Panc1 (cell line): Measurements from ENCODE around the gene SFMBT1. TPM values are rescaled to one million over a fixed set of nuclear protein-coding genes. Genes with fewer than 3 reads are reported as not detected.

ENCODE experiments used
- ATAC-seq: fragments of 200-7000 bp; cut with Tn5 transposase; 2 replicates; pipeline ENCODE4 v1.9.1; 2020; ENCODE audit warnings: mild to moderate bottlenecking, moderate library complexity
- BruUV-seq: library from RNA; stranded (reverse); fragments of 400-500 nt; replicated peaks from 2 replicates; lab custom pipeline; 2021; lab: Mats Ljungman, UMichigan
- CTCF ChIA-PET: fragments of 300-600 bp; sonication (Branson Sonifier 250); formaldehyde crosslinking; loops from one replicate; lab custom pipeline; 2022; ENCODE audit warnings: antibody characterized with exemption; lab: Charles Lee
- POLR2A ChIA-PET: fragments of 300-600 bp; sonication (Branson Sonifier 250); formaldehyde crosslinking; loops from one replicate; lab custom pipeline; 2022; ENCODE audit warnings: antibody characterized with exemption; lab: Charles Lee
- DNase-seq: peaks from one replicate; pipeline ENCODE4 v3.0.0-alpha.2; 2010; ENCODE audit warnings: low read depth, low spot score
- H3K27ac ChIP-seq: 2 replicates; pipeline ENCODE4 v1.5.1; 2011; ENCODE audit warnings: mild to moderate bottlenecking, low read length, inconsistent platforms
- H3K27me3 ChIP-seq: fragments of 200-500 bp; sonication (Bioruptor generic); 2 replicates; pipeline ENCODE4 v1.6.0; 2014; ENCODE audit warnings: low read length, inconsistent platforms; ENCODE audit not compliant: control insufficient read depth, insufficient read depth
- H3K36me3 ChIP-seq: fragments of 200-500 bp; sonication (Bioruptor generic); 2 replicates; pipeline ENCODE4 v1.5.1; 2014; ENCODE audit warnings: inconsistent platforms, mild to moderate bottlenecking, low read length, moderate library complexity; ENCODE audit not compliant: control insufficient read depth, insufficient read depth
- H3K4me1 ChIP-seq: 2 replicates; pipeline ENCODE4 v1.5.1; 2011; ENCODE audit warnings: inconsistent platforms, mild to moderate bottlenecking, low read length, moderate library complexity; ENCODE audit not compliant: control insufficient read depth, insufficient read depth
- H3K4me3 ChIP-seq, 2 experiments: 2 replicates each; pipeline ENCODE4 v1.5.1; 2011 to 2012; ENCODE audit warnings: low read depth in 2 of 2, low read length in 2 of 2, mild to moderate bottlenecking in 2 of 2, inconsistent platforms in 1 of 2, moderate library complexity in 1 of 2
- H3K9me3 ChIP-seq: fragments of 200-500 bp; sonication (Bioruptor generic); 2 replicates; pipeline ENCODE4 v1.5.1; 2014; ENCODE audit warnings: low read depth, mild to moderate bottlenecking, inconsistent platforms, low read length, moderate library complexity; ENCODE audit not compliant: control insufficient read depth, insufficient read depth
- POLR2AphosphoS5 ChIP-seq: IDR thresholded peaks from 2 replicates; pipeline ENCODE4 v1.6.1; 2012; ENCODE audit warnings: mild to moderate bottlenecking, low read depth, low read length, moderate library complexity
- SIN3A ChIP-seq: IDR thresholded peaks from 2 replicates; pipeline ENCODE4 v1.6.1; 2012; ENCODE audit warnings: low read depth, mild to moderate bottlenecking, low read length, moderate library complexity, borderline replicate concordance; ENCODE audit not compliant: insufficient read depth
- TCF7L2 ChIP-seq: IDR thresholded peaks from 2 replicates; pipeline ENCODE4 v1.6.1; 2011; ENCODE audit warnings: mild to moderate bottlenecking, low read depth, low read length, inconsistent platforms
- in situ Hi-C: cut with HindIII; loops from 2 replicates; pipeline ENCODE4 v1.10.0; 2016; ENCODE audit warnings: low sequenced_read_pairs, low pct_unique_long_range_greater_than_20kb
- intact Hi-C: fragments of 100-400 bp; cut with micrococcal nuclease; formaldehyde crosslinking; loops from one replicate; pipeline ENCODE4 v1.10.0; 2022; ENCODE audit not compliant: unreplicated experiment
- total RNA-seq: library from RNA; stranded (reverse); gene quantifications from one replicate; pipeline ENCODE4 v1.2.1, GENCODE V29; 2021; ENCODE audit not compliant: unreplicated experiment
- TF ChIP-seq, protein P1 (sequence below), 2 experiments: IDR thresholded peaks; 2 replicates each; pipeline ENCODE4 v1.6.1; 2011 to 2012; ENCODE audit warnings: low read depth in 2 of 2, control low read depth in 1 of 2, low read length in 1 of 2, mild to moderate bottlenecking in 1 of 2, moderate library complexity in 1 of 2; ENCODE audit not compliant: insufficient read depth in 1 of 2
- TF ChIP-seq, protein P2 (sequence below): fragments of 450-650 bp; IDR thresholded peaks from 2 replicates; pipeline ENCODE4 v1.5.1; 2017; ENCODE audit warnings: mild to moderate bottlenecking

The SFMBT1 gene
- total RNA-seq, 1 experiment from 2014 or later: 24.4 TPM

DNA sequence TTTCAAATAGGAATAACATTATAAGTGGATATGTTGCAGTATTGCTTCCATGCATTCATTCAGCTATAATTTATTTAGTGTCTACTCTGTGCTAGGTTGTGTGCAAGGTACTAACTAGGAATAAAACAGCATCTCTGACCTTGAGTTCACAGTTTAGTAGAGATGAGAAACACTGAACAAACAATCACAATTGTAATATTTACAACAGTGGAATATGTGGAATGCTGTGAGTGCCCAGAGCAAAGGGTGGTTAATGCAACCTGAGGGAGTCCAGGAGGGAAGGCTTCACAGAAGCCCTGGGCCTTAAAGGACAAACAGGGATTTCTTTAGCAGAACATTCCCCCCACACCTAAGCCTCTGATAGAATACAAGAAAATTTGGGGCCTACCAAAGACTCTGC lies 13.3 kb downstream of the SFMBT1 start:
- Histone ChIP-seq H3K9me3 (no peaks in the 10 kb centered on the region), H3K4me3 (no peak overlapping the region), H3K36me3 (no peaks in the 10 kb centered on the region), H3K27me3 (no peaks in the 10 kb centered on the region), H3K4me1 (peaks cover 11% of the 10 kb centered on the region), H3K27ac (no peak overlapping the region)
- no TSS peak for BruUV-seq
- intact Hi-C loops: no loop called here
- POLR2A ChIA-PET: no interaction called here
- TF ChIP-seq POLR2AphosphoS5: no peak
- TF ChIP-seq, protein P1, sequence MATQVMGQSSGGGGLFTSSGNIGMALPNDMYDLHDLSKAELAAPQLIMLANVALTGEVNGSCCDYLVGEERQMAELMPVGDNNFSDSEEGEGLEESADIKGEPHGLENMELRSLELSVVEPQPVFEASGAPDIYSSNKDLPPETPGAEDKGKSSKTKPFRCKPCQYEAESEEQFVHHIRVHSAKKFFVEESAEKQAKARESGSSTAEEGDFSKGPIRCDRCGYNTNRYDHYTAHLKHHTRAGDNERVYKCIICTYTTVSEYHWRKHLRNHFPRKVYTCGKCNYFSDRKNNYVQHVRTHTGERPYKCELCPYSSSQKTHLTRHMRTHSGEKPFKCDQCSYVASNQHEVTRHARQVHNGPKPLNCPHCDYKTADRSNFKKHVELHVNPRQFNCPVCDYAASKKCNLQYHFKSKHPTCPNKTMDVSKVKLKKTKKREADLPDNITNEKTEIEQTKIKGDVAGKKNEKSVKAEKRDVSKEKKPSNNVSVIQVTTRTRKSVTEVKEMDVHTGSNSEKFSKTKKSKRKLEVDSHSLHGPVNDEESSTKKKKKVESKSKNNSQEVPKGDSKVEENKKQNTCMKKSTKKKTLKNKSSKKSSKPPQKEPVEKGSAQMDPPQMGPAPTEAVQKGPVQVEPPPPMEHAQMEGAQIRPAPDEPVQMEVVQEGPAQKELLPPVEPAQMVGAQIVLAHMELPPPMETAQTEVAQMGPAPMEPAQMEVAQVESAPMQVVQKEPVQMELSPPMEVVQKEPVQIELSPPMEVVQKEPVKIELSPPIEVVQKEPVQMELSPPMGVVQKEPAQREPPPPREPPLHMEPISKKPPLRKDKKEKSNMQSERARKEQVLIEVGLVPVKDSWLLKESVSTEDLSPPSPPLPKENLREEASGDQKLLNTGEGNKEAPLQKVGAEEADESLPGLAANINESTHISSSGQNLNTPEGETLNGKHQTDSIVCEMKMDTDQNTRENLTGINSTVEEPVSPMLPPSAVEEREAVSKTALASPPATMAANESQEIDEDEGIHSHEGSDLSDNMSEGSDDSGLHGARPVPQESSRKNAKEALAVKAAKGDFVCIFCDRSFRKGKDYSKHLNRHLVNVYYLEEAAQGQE (IDR thresholded peaks at IDR 0.05; ENCODE audit: insufficient read depth in 1 of 2, low read depth in 2 of 2, low read length in 1 of 2): no peak
- no peak for TF ChIP-seq SIN3A
- TF ChIP-seq, protein P2, sequence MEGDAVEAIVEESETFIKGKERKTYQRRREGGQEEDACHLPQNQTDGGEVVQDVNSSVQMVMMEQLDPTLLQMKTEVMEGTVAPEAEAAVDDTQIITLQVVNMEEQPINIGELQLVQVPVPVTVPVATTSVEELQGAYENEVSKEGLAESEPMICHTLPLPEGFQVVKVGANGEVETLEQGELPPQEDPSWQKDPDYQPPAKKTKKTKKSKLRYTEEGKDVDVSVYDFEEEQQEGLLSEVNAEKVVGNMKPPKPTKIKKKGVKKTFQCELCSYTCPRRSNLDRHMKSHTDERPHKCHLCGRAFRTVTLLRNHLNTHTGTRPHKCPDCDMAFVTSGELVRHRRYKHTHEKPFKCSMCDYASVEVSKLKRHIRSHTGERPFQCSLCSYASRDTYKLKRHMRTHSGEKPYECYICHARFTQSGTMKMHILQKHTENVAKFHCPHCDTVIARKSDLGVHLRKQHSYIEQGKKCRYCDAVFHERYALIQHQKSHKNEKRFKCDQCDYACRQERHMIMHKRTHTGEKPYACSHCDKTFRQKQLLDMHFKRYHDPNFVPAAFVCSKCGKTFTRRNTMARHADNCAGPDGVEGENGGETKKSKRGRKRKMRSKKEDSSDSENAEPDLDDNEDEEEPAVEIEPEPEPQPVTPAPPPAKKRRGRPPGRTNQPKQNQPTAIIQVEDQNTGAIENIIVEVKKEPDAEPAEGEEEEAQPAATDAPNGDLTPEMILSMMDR: no peak
- no peak for TF ChIP-seq TCF7L2
- DNase-seq: no peak
- peak; percentile 58; the same call in 1 of the 2 replicates for ATAC-seq
- CTCF ChIA-PET: no interaction called here
- in situ Hi-C loops: no loop called here

DNA sequence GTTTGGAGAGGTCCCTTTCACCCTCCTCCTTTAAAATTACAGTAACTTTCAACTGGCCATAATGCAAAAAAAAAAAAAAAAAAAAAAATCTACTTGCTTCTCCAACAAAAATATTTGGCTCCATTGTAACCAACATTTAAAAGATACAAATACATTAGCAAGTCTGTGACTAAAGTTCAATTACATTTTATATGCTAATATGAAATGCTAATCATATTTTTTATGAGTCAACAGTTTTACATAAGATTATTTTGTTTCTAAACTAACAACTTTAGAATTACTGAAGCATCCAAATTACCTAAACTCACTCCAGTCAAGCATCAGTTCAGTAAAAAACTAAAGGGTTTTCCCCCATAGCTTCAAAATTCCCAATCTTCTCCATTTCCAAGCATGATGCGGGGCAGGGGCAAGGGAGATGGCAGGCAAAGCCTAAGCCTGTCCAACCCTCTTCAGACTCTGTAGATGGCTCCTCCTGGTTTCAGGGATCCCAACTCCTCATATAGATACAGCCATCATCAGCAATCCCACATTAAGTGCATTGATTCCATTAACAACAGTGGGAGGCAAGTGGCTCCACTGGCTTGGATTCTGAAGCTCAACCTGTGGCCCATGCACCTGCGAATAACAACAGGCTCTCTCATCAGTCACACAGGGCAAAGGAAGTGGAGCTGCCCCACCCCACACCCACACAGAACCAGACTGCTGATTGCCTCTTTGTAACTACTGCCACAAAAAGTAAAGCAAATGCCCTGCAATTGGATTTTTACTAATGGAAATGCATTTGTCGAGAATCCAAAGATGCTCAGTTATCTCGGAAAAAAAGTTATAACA lies 15.0 kb downstream of the SFMBT1 start:
- intact Hi-C loops: no loop called here
- Histone ChIP-seq H3K27ac (no peak overlapping the region), H3K4me3 (no peak overlapping the region), H3K36me3 (no peaks in the 10 kb centered on the region), H3K27me3 (no peaks in the 10 kb centered on the region), H3K4me1 (peaks cover 15% of the 10 kb centered on the region), H3K9me3 (no peaks in the 10 kb centered on the region)
- ChIA-PET POLR2A (no interaction called here), CTCF (no interaction called here)
- TF ChIP-seq POLR2AphosphoS5: no peak
- TF ChIP-seq SIN3A: no peak
- no peak for TF ChIP-seq TCF7L2
- TF ChIP-seq, protein P1 (IDR thresholded peaks at IDR 0.05; ENCODE audit: insufficient read depth in 1 of 2, low read depth in 2 of 2, low read length in 1 of 2): no peak
- TF ChIP-seq, protein P2: no peak
- in situ Hi-C loops: no loop called here
- BruUV-seq: no TSS peak
- no peak for ATAC-seq
- DNase-seq: no peak
